GM19324 (cell line): Measurements from ENCODE around the gene SH3GL3.

ENCODE experiments used
- ATAC-seq: cut with Tn5 transposase; IDR thresholded peaks from one replicate; pipeline ENCODE4 v1.9.1; 2021; ENCODE audit warnings: mild to moderate bottlenecking, moderate library complexity; ENCODE audit not compliant: unreplicated experiment, low FRiP score

SH3GL3 gene, protein sequence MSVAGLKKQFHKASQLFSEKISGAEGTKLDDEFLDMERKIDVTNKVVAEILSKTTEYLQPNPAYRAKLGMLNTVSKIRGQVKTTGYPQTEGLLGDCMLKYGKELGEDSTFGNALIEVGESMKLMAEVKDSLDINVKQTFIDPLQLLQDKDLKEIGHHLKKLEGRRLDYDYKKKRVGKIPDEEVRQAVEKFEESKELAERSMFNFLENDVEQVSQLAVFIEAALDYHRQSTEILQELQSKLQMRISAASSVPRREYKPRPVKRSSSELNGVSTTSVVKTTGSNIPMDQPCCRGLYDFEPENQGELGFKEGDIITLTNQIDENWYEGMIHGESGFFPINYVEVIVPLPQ

DNA sequence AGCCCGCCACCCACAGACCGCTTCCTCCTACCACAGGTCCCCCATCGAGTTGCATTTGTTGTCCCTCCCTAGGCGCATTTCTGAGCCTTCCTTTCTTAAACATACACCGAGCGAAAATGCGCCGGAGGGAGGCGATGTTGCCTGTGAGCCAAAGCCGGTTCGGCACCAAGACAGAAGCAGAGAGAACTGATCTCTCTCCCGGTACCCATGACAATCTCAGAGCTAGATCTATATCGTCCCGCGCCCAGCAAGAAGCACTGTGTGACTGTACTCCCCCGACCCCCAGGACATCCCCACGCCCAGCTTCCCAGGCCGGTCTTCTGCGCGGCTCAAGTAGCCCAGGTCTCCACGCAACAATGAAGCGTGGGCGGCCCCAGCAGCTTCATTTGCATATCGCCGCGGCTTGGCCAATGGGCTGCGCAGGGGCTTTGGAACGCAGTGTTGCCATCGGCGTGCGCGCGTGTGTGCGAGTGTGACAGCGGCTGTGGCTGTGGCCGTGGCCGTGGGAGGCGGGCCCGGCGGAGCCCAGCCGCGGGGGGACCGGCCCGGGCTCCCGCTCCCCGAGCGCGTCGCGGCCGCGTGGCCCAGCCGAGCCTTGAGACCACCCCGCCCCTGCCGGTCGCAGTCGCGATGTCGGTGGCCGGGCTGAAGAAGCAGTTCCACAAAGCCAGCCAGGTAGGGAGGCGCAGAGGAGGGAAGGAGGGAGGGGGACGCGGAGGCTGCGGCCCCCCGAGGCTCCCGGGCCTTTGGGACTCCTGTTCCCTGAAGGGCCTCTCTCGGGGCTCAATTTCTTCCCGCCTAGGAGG, at the start of gene SH3GL3:
SH3GL3 (plus strand) TSS at position 438 of the 806 bp plus-strand sequence; CDS start at position 631, 193 bp downstream.
- ATAC-seq = no peak

DNA sequence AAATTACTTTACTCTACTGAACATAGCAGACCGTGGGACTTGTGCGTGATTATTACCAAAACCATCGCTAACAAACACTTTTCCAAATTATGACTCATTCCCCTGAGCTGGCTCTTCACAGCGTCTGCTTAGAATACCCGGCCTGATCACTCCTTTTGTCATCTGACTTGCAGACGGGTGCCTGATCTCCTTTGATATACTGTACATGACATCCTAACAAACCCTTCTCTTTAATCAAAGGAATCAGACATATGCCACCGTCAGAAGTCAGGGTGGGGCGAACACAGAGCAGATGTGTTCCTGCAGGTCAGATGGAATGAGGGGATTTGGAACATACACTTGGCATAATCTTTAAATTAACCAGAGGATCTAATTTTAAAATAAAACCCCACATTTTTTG, 48.5 kb upstream of the SH3GL3 start:
- ATAC-seq = no peak

DNA sequence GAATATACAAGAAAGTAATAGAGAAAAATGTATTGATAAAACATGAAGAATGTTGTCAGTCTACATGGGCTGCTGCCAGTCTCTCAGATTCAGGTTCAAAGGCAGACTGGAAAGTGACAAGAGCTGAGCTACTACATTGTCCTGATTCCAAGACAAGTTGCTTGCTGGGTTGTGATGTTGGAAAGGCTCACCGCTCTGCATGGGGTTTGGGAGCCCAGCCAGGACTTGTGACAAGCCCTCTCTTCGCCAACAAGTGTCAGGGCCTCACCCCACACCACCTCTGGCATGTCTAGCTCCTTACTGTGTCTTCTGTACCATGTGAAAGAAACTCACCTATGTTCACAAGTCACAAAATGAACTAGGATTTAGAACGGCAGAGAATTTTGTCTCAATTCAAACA, 43.0 kb upstream of the SH3GL3 start:
- ATAC-seq = no peak

DNA sequence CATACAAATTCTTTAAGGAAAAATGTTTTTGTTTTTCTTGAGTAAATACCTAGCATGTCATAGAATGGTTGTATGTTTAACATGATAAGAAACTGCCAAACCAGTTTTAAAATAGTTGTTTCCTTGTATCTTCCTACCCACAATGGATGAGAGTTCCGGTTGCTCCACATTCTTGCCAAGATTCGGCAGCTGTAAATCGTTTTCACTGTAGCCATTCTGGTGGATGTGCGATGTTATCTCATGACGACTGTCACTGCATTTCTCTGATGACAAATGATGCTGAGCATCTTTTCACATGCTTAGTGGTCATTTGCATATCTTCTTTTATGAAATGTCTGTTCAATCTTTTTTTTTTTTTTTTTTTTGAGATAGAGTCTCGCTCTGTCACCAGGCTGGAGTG, 36.6 kb upstream of the SH3GL3 start:
- no peak for ATAC-seq

DNA sequence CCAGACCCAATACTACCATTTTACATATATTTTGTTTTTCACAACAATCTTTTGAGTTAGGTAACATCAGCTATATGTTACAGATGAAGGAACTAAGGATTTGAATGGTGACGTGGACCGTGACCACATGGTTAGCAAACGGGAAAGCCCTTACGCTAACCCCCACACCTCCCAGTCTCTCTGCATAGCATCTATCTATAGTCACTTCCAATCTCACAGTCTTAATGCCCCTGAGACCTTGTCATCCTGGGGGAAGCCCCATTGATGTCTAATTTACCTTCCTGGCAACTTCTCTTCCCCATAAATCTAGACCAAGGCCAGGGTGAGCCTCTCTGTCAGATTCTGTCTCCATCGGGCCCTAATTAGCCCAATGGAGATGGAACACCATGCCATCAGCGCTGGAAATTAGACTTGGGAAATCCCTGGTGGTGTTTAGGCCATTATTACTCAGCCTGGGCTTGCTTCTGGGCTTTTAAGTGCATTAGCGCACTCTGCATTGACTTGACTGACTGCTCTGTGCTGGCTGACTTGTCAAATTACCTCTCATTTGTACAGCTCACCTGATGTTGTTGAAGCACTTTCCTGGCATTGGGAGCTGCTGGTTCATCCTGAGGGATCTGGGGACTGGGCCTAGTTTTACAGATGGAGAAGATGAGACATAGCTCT, 34.0 kb upstream of the SH3GL3 start:
- ATAC-seq = no peak

DNA sequence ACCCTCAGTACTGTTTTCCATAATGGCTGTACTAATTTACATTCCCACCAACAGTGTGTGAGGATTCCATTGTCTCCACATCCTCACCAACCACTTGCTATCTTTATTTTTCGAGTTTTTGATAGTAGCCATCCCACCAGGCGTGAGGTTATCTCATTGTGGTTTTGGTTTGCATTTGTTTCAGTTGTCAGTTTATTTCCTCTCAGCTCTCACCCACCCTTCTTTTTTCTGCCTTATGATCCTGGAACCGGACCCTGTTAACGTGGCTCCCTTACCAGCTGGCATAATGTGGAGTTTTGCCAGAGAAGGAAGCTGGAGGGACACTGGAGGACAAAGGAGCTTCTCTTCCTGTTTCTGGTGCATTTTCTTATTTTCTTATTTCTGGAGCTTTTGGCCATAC, 25.1 kb upstream of the SH3GL3 start:
- ATAC-seq = no peak

DNA sequence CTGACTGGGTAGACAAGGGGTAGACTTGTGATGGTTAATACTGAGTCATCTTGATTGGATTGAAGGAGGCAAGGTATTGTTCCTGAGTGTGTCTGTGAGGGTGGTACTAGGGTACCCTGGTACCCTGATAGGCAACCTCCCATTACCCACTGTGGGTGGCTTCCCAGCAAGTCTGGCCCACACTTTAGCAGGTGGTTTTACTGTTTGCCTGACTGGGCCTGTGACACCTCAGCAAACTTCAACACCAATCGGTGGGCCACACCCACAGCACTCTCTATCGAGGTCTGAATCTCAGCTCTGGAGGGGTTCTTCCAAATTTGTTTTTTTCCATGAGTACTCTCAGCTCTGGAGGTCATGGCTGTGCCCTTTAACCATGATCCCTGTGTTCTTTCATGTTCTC, 24.6 kb upstream of the SH3GL3 start:
- no peak for ATAC-seq

DNA sequence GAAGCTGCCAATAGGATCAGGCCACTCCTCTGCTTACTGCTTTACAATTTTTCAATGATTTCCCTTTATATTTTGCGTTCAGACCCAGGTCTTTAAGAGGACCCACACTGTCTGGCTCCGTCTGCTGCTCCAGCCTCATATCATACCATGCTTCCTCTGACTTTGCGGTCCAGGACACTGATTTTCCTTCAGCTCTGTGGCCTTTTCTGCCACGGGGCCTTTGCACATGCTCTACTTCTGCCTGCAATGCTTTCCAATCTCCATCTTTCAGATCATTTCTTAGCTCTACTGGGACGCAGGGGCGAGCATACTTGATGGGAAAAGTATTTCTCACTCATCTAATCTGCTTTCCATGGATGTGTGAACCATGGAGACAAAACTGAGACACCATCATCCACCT, 23.0 kb upstream of the SH3GL3 start:
- no peak for ATAC-seq

DNA sequence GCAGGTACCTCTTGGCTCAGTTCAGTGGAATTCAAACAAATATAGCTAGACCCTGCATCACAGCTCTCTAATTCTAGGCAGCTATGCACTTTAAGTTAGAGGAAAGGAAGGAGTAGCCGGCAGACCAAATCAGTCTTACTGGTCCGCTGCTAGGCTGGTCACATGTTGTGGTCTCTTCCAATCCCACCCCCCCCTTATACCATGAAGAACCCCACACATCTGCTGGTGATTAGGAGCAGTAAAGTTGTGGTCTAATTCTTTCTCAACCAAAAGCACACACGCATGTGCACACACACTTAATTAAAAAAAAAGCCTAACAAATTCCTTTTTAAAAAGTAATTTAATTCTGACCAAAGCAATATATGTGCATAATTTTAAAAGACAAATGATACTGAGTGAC, 16.7 kb upstream of the SH3GL3 start:
- ATAC-seq = no peak

DNA sequence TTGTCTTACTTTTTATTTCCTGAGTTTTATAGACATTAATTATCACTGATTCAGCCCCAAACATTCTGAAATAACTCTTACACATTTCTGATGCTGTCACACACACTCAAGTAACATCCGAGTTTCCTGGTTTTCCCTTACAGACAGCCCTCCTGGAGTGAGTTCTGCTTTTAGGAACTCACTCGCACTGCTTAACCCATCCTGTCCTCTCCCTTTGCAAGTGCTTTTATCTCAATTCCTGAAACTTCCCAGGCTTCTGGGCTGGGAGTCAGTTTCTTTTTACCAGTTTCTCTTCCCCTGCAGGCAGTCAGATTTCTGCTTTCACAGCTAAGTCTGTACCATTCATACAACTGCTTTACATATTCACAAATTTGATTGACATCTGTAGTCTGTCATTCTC, 15.6 kb upstream of the SH3GL3 start:
- no peak for ATAC-seq

DNA sequence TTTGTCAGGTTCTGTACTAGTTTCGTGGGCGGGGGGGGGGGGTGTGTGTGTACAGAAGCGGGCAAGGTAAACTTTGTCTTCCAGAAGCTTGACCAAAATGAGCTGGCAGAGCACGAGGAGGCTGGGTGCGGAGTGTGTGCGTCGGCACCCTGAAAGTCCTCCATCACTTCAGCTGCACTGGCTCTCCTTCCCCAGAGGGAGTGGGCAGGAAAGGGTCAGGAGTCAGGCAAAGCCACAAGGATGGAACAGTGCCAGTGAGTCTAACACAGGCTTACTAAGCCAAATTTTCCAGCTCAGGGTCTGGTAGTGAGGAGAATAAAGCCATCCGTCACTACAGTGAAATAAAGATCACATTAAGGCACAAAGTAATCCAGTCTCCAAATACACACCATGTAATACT, 11.9 kb upstream of the SH3GL3 start:
- no peak for ATAC-seq

DNA sequence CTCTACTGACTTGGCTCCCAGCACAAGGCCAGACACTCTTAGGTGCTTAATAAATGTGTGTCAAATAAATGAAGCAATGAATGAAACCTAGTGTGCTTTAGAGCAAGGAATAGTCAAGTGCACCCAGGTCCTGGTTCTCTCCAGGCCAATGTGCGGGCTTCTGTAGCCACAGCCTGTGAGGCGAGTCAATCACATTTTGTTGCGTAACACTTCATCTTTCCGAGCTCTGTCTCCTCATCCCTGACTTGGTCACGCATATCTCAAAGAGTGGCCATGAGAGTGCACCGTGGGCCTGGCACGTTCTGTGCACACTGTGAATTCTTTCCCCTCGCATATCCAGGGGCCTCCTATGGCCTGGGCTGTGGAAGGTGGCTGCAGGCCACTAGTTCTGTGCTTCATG, 11.4 kb upstream of the SH3GL3 start:
- ATAC-seq = no peak

DNA sequence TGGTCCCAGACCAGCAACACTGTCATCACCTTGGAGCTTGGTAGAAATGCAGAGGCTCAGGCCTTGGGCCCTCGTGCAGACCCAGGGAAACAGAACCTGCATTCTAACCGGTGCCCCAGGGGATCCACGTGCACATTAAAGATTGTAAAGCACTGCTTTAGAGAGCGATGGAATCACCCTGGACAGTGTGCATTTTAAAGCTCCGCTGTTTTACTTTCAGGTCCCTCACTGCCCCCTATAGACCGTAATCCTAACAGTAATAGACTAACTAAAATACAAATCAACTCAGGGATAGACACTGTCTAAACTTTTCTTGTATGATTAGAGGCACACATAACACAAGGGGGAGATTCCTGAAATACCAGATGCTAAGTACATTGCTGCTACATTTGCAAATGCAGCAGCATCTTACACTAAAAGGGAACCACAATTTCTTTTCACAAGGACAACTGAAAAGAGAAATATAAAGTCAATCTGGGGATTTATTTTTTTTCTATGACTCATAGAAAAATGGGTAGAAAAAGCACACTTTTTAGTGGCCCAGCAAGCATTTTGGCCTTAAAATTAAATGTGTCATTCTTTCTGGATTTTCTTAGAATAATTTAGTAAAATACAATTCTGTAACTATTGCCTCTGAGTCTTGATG, 10.5 kb upstream of the SH3GL3 start:
- no peak for ATAC-seq

DNA sequence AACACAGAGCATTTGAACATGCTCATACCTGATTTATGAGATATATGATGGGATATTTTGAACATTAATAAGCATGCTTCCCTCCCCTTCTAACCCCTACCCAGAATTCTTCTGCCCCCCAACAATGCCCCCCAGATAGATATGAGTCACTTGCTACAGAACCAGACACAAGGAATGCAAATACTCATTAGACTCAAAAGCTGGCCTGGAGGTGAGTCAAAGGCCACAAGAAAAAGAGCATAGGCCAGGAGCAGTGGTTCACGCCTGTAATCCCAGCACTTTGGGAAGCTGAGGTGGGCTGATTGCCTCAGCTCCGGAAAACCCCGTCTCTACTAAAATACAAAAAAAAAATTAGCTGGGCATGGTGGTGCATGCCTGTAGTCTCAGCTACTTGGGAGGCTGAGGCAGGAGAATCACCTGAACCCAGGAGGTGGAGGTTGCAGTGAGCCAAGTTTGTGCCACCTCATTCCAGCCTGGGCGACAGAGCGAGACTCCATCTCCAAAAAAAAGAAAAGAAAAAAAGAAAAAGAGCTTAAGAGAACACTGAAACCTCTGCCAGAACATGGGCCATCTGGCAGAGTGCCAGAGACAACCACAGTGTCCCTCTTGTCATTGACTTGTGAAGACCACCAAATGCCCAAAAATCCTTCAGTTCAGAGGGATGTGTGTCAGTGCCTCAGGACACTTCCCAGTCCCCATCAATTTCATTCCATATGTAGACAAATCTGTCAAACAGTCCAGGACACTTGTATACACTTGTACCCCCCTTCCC, 3.9 kb upstream of the SH3GL3 start:
- ATAC-seq = no peak

DNA sequence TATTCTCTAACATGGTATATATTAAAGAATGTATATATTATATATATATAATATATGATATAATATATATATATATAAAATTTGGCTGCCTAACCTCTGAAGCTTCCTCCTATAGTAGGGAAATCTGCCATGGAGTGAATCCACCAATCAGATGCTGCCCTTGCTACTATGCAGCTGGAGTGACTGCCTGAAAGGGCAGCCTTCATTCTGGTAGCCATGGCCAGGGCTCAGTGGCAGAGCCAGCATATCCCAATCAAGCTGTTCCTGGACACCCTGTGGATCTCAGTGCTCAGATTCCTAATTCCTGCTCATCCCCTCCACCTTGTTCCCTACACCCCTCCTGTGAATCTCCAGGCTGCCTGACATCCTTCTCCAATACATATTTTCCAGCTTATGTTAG, 2.2 kb upstream of the SH3GL3 start:
- no peak for ATAC-seq

DNA sequence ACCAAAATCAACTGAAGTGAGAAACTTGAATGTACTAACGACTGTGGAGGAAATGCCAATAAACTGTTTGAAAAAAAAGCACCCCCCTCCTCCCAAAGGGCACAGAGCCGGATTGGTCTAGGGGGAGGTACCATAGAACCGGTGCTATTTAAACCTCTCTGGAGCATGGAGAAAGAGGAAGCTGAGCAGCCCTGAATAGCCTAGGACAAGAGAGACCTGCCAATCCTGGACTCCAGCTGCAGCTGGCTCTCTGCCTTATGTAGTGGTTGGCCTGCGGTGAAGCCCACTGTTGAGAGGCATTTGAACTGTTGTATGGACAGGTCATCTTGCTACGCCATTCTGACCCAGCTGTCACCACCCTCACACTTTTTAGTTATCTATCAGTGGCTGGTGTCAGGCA, 1.5 kb upstream of the SH3GL3 start:
- no peak for ATAC-seq

DNA sequence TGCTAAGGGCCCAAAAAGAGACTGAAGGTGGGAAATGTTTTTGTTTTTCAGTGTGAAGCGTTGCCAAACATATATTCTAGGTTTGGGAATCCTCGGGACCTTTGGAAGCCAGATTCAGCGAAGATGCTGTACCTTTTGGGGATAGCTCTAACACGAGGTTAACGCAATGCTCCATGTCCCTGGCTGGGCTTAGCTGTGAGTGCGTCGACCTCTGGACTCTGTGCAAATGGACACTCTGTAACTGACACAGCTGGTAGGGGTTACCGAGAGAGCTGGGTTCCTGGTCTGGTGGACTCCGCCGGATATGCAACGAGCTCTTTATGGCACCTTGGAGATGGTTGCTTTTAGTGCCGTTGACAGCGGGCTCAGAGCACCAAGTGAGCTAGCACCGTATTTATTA, 724 bp upstream of the SH3GL3 start:
- ATAC-seq = no peak

DNA sequence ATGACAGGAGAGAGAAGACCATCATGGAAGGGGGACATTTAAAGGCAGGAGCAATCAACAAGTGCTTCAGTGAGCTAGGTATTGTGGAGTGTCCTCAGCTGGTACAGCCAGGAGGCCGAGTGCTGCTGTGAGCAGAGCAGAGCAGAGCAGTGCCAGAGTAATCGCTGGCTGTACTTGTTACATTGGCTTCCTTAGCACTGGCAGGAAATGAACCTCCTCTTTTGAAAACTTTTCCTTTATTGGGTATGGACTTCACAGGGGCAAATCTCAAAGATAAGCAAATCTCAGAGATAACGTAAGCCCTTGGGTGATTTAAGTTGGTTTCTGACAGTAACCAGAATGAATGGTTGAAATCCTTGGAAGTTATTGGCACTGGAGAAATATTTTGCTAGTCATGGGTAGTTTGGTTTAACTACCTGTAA, 2.1 kb downstream of the SH3GL3 start:
- no peak for ATAC-seq

DNA sequence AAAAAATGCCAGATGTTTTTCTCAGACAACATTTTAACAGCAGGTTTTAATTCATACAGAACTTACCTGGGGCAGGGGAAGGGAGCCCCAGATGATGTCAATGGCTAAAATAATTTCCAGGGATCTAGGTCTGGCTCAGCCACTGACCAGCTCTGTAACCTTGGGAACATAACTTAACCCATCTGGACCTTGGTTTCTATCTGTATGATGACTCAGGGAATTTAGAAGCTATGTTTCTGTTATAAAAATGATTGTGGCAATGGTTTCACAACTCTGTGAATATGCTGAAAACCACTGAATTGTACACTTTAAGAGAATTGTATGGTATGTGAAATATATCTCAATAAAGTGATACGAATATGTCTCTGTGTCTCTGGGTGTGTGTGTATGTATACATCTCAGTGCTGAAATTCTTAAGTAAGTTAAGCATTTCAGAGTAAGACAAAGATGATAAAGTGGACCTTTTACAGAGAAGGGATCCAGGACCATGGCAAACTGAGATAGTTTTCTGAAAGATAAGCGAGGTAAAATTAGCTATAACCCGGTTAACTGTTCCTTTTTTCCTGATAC, 2.9 kb downstream of the SH3GL3 start:
- ATAC-seq = no peak

DNA sequence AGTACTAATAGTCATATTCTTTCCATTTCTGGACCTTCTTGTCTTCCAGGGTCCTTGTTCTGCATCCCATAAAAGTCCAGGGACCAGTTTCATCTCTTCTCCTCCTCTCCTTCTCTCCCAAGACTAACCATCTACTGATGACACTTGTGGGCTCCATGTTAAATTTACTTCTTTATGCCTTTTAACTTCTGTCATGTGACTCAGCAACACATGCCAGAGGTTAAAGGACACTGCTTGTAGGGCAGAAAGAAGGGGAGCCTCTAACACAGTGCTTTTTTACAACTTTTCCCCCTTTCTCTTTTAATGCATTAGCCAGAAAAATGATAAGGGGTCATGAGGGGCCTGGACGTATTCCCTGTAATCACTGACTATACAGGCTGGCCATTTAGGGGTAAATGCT, 10.0 kb downstream of the SH3GL3 start:
- ATAC-seq = no peak
